Measurements from ENCODE around the gene MRPL39.

The MRPL39 gene

DNA sequence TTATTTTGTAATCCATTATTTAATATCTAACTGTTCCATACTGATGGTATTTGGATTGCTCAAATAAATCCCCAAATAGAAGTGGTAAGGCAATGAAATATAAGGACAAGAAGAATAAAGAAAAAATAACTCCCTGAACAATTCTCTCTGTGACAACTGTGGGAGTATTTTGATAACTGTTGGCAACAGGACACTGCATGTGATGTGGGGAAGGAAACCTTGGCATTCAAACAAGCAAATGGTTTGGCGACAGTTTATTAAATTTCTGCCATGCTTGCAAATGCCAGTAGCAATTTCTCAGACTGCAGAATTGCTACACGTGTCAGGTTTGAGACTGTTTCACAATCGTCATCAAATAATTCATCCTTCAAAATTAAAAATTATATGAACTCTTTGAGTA, 8.6 kb upstream of the MRPL39 start:
- DNase-seq (ENCODE audit: low read depth in 2 of 3, low spot score in 1 of 3), result no peak

DNA sequence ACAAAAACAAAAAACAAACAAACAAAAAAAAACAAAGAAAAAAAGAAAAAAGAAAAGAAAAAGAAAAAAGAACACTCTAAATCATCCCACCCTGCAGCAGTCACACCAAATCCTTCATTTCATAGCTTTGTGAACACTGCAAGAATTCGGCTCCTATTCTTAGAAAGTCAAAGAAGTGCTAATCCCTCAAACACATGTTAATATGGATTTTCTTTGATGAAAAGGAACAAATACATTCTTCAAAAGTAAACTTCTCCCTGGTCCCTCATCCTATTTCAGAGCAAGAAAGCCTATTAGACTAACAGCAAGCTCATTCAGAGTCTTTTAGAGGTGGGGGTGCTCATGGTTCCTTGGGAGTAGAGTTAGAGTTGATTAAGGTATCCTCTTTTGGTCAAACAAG, 7.2 kb upstream of the MRPL39 start:
- DNase-seq (ENCODE audit: low read depth in 2 of 3, low spot score in 1 of 3), result no peak

DNA sequence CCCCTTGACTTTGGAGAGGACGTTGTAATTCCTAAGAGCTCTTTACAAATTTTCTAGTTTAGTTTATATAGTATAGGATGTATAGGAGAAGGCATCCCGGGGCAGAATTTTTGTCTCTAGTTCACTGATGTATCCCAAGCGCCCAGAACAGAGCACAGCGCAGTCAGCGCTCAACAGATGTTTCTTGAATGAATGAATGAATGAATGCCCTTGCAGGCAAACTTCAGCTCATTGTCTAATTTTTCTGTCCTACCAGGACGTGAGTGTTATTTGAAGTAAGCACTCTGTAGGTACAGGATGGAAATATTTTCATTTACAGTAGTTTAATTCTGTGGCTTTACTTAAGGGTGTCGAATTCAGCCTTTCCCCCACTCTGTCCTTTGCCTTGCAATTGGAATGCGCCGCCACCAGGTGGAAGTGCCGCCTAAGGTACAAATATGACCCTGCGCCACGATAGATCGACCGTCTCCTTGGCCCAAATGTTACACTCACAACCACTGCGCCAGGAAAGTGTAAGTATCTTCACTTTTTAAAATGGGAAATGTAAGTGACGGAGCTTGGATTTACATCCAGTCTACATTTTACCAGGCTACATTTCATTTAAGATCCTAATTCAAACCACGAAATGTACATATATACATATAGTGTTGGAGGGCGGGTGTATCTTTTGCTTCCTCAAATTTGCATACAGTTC, 910 bp upstream of the MRPL39 start:
- peak; percentile 68 to 73 (median 69) for DNase-seq (ENCODE audit: low read depth in 2 of 3, low spot score in 1 of 3)

DNA sequence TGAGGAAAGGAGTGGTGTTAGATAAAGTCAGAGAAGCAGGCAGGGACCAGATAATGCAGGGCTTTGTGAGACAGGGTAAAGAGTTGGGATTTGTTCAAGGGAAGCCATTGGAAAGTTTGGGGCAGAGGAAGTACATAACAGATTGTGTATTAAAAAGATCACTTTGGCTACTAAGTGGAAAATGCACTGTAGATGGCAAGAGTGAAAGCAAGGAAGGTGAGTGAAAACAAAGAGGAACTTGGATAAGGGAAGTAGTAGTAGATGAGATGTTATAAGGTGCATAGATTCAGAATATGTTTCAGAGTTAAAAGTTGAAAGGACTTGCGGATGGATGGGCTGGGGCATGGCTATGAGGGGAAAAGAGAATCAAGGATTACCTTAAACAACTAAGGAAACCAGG, 17.4 kb downstream of the MRPL39 start:
- DNase-seq (ENCODE audit: low read depth in 2 of 3, low spot score in 1 of 3), result no peak

DNA sequence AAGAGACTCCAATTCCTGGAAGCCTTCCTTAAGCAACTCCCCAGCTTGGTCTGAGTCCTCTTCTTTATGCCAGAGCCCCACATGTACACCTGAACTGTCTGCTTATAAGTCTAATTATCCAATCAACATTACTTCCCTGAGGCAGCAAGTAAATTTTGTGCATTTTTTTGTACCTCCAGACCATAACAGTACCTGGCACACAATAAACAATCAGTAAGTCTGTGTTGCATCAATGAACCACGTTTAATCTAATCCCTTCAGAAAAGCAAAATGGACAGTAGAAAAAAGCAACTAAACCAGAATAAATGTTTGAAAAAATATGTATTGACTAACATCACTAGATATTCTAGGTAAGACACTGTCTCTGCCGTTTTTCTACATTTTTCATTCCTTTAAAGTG, 20.5 kb downstream of the MRPL39 start:
- no peak for DNase-seq (ENCODE audit: low read depth in 2 of 3, low spot score in 1 of 3)

DNA sequence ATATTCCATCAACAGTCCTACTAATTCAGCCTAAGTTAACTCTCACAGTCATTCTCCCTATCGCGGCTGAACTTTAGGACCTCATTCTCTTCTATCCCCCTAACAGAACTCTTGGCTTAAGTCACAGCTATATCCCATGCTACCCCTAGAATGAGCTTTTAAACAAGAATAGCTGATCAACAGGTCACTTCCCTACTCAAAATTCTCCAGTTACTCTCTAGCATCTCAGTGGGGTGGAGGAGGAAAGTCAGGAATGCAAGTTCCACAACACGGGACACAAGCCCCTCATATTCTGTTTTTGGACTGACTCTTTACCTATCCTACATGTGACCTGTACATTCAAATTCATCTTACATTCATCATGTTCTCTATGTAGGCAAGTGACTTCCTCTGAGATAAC, 21.0 kb downstream of the MRPL39 start:
- DNase-seq (ENCODE audit: low read depth in 2 of 3, low spot score in 1 of 3), result no peak

DNA sequence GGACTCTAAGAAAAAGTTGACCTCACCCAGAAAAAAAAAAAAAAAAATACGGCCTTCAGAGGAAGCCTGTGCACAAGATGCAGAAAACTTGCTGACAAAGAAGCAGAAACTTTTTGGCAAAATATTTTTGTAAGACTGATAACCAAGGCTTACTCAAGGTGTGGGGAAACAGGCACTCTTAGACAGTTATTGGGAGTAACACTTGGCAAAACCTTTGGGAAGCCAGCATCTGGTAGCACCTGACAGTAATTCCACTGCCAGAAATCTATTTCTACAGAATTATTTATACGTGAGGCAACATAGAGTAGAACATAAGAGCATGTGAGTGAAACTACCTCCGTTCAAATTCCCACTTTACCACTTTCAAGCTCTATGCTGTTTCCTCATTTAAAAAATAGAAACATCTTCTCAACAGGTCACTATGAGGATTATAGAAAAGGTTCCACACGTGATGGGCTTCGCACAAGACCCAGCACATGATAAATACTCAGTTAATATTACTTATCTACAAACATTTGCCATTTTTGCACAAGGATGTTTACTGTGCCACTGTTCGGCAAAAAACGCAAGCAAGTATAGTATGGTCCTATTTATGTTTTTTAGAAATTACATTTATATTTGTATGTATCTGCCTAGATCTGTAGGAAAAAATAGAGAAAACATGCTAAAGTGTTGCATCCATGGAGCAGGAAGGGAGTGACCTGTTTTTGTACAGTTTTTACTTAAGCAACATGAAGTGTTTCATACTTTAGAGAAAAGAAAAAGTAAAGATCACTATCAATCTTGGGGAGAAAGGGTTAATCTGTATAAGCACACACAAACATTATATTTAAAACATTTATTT, 22.2 kb downstream of the MRPL39 start:
- DNase-seq (ENCODE audit: low read depth in 2 of 3, low spot score in 1 of 3), result no peak

DNA sequence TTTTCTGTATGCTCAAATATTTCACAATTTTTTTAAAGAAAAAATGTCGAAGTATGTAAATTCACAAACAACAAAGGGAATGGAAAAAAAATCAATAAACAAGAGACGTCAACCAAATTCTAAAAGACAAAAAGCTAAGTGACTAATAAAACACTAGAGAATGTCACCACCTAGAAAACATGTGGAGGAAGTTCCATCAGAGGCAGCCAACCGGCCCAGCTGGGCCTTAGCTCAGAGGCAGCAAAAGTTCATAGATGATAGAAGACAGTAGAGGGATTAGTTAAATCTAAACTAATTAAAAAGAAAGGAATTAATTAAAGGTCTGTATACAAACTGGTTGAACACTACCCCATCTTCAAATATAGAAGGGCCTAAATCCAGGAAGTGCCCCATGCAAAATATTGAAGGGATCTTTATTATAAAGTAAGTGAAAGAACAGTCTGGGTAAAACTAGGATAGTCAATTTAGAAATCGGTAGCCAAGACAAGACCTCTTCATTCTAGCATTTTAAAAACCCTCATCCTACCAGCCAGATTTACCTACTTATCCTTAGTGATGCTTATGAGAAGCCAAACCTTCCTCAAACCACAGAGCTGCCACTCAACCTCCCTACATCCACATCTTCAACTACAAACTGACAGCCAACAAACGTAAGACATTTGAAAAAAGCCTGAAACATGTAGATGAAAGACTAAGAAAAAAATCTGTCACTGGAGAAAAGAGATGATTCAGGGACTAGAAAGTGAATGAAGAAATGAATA, 23.7 kb downstream of the MRPL39 start:
- DNase-seq (ENCODE audit: low read depth in 2 of 3, low spot score in 1 of 3), result no peak

DNA sequence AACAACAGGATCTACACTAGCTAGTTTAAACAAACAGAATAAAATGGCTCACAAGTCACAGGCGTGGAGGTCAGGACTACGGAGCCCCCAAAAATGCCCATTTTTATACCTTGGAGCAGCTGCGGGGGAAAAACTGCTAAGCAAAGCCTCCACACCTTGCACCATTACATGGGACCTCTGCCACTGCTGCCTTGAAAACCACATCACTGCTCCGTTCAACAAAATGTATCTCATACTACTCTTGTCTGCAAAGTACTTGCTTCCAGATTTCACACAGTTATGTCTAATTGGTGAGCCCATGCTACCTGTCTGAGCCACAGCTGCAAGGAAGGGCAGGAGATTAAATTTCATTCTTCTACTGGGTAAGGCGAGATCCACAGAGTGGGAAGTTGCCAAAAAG, 24.4 kb downstream of the MRPL39 start:
- DNase-seq (ENCODE audit: low read depth in 2 of 3, low spot score in 1 of 3), result no peak

DNA sequence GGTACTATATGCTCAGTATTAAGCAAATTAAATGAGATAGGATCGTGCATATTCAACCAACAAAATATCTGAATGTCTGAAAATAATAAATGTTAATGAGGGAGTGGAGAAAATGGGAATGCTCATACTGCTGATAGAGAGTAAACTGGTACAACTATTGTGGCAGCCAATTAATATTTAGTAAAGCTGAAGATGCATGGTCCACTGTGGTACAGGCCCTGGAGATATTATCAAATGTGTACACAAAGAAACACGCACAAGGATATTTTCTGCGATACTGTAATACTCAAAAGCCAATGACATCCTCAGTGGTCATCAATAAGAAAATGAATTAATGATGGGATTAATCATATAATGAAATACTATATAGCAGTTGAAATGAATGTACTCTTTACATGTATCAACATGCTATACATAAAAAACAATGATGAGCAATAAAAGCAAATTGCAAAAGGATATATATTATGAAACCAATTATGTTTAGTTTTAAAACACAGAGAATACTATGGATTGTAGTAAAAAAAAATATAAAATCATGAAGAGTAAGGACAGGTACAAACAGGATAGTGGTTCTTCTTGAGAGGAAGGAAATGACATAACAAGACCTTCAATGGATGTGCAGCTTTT, 25.0 kb downstream of the MRPL39 start:
- DNase-seq (ENCODE audit: low read depth in 2 of 3, low spot score in 1 of 3), result no peak

DNA sequence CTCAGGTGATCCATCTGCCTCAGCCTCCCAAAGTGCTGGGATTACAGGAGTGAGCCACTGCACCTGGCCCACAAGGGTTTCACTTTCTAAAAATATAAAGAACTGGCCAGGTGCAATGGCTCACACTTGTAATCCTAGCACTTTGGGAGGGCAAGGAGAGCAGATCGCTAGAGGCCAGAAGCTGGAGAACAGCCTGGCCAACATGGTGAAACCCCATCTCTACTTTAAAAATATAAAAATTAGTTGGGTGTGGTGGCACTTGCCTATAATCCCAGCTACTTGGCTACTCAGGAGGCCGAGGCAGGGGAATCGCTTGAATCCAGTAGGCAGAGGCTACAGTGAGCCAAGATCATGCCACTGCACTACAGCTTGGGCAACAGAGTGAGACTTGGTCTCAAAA, 25.7 kb downstream of the MRPL39 start:
- no peak for DNase-seq (ENCODE audit: low read depth in 2 of 3, low spot score in 1 of 3)

DNA sequence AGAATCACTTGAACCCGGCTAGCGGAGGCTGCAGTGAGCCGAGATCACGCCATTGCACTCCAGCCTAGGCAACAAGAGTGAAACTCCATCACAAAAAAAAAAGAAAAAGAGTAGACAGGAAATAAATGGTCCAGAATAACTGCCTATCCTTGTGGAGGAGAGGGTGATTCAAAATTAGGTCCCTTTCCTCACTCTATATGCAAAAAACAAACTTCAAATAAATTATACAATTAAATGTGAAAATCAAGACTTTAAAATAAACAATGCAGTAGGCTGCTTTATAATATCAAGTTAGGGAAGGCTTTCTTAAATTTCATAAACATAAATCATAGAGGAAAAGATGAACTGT, 26.4 kb downstream of the MRPL39 start:
- DNase-seq (ENCODE audit: low read depth in 2 of 3, low spot score in 1 of 3), result no peak

DNA sequence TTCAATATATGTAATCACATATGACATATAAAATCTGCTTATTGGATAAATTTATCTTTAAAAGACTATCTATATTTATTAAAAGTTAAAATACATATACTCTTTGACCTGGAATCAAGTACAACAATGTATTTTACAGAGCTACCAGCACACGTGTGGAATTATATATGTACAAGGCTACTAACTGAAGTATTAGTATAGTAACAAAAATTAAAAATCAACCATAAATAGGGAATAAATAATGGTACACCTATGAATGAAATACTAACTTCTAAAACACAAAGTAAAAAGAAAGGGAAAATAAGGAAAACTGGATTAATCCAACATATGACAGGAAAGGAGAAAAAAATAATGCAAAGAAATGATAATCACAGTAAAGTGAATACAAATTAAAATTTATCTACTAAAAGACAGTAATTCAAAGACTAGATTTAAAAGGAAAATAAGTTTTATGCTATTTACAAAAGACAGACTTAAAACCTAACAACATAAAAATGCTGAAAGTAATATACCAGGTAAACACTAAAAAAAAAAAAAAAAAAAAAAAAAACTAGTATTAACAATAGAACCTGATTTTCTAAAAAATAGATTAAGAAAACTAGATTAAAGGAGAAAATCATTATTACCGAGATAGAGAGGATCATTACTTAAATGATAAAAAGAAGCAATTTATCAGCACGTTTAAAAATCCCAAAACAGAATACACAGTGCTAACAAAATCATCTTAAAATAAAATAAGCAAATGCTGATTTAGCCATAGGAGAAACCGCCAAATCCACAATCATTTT, 27.9 kb downstream of the MRPL39 start:
- DNase-seq (ENCODE audit: low read depth in 2 of 3, low spot score in 1 of 3), result no peak

DNA sequence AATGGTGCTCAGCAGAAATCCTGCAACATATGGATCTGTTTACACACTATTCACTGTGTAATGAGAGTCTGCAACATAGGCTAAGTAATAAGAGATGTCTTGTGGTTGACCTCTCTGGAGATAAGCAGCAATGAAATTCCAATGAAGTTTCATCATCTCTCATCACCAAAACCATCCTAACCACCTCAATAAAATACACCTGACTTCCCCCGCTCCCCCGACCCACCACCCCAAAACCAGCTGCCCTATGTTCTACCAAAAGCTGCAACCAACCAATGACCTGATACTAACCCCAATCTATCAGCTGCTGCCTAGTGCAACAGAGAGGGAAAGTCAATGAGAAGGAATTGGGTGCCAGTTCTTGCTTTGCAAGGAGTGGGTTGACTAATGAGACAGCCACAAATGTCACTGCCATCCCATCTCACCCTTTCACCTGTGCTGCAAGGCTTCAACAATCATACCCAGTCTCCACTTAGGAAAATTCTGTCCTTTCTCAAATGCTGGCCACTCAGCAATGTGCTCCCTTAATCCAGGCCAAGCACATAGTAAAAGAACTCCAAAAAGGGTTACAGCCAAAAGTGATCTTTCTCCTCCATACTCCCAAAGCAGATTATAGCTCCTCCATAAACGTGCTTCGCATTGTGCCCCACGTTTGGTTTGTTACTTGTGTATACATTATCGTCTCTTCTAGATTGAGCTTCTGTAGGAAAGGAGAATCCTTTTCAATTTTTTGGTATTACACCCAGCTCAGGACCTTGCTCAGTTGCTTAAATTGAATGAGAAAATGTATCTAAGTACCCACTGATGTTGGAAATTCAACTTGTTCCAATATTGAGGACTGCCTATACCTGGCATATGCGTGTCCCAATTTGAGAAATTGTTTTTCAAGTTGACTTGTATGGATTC, 29.0 kb downstream of the MRPL39 start:
- peak; percentile 59 to 72 (median 68) for DNase-seq (ENCODE audit: low read depth in 2 of 3, low spot score in 1 of 3)

DNA sequence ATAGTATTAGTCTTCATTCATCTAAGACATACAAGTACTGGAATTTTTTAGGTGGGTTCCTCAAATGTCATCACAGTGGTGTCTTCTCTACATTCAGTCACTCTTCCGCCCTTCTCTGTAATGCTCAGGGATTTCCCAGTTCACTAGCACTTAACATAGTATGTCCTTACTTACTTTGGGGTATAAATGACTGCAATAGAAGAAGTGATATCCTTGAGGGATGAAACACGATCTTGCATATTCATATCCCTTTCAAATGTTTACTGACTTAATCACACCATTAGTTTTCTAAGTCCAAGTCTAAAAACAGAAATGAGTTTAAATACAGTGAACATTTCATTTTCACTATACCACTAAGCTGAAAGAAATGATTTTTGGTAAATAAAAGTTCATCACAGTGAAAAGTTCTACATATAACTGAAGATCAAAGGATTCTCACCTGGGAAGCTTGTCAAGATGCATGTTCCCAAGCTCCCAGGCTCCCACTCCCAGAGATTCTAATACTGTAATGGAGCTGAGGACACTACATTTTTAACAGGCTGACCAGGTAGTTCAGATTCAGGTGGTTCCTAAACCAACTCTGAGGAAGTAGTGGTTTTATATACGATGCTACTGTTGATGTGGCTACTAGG, 29.7 kb downstream of the MRPL39 start:
- DNase-seq (ENCODE audit: low read depth in 2 of 3, low spot score in 1 of 3), result no peak

DNA sequence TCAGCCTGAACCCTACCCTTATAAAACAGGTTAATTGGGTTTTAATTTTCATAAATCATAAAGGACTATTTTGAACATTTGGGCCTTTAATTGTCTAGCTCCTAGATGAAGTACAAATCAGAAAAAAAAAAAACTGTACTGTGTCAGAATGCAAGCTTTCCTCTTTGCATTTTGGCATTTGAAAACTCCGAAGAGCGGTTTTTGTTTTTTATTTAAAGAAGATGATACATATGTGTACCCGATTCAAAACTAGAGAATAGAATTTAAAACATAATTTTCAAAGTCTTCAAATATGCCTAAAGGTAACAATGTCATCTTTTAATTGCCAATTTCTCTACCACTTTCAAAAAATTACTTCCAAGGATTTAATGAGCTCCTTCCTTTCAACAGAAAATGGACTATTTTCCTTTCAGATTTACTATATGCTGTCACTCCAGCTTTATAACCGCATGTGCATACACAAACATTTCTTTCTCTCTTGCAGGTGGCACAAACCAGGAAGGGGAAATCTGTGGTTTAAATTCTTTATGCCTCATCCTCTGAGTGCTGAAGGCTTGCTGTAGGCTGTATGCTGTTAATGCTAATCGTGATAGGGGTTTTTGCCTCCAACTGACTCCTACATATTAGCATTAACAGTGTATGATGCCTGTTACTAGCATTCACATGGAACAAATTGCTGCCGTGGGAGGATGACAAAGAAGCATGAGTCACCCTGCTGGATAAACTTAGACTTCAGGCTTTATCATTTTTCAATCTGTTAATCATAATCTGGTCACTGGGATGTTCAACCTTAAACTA, 33.7 kb downstream of the MRPL39 start:
- DNase-seq (ENCODE audit: low read depth in 2 of 3, low spot score in 1 of 3), result peak in 2 of 3 donors; percentile 62 to 68

DNA sequence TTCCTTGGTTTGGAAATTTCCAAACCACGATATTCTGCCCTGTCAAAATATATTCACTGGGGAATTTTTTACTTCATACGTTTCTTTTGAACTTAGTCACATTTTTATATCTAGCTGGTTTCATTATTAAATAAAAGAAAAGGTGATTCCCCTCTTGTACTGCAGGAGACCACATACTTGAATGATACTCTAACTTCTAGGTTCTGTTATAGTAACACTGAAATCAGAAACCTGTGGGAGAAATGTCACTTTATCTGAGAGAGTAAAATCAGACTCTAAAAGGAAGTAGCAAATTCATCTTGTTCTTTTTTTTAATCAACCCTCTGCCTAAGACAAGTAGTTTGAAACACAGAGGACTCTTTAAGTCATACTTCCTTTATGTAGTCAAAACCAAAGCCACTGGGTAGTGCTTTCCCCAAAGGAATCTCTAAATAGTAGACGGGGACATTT, 34.4 kb downstream of the MRPL39 start:
- no peak for DNase-seq (ENCODE audit: low read depth in 2 of 3, low spot score in 1 of 3)

DNA sequence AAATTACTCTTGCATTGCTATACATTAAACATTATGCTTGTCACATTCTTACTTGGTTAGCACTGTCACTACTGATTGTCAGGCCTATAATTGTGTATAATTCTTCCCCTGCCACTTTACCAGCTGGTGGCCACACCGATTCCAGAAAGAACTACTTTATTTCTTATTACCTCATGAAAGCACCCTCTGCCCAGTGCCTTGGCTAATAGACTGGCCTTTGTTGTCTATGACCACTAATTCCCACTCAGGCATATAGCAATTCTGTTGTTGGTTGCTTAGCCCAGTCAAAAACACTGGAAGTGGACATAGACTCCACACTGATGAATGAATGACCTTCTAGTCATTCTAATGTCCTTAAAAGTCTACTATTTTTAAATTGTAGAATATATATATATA, 35.6 kb downstream of the MRPL39 start:
- no peak for DNase-seq (ENCODE audit: low read depth in 2 of 3, low spot score in 1 of 3)

Data from stimulated activated CD4-positive, alpha-beta T cell treated with anti-CD3 and anti-CD28 coated beads, Interleukin-12 subunit alpha, Interleukin-12 subunit beta, amount 100 ng/mL, for 48 hours (primary cell).